Left lung (tissue), 10 donors: ENCODE measurements around the gene UBIAD1. TPM values are rescaled to one million over a fixed set of nuclear protein-coding genes. Genes with fewer than 3 reads are reported as not detected.
A peak's percentile ranks its signal among the peaks of the same experiment; 100 is the strongest.

Source experiments
- ATAC-seq: fragments of 200-7000 bp; cut with Tn5 transposase; one replicate; pipeline ENCODE4 v1.9.1; 2020; ENCODE audit warnings: moderate library complexity
- DNase-seq, 4 donors: peaks; one replicate each; pipeline ENCODE4 v3.0.0-alpha.2; 2013 to 2020
- H3K27ac ChIP-seq, 2 donors: fragments of 200-600 bp; sonication (generic) in 1 of 2; one replicate each; pipeline versions ENCODE4 v1.5.0 to v1.8.0; 2020 to 2021
- H3K27me3 ChIP-seq, 2 donors: fragments of 200-600 bp; sonication (generic) in 1 of 2; one replicate each; pipeline versions ENCODE4 v1.5.0 to v1.8.0; 2020 to 2021
- H3K36me3 ChIP-seq, 2 donors: fragments of 200-600 bp; sonication (generic) in 1 of 2; one replicate each; pipeline versions ENCODE4 v1.5.0 to v1.8.0; 2020 to 2021
- H3K4me1 ChIP-seq, 2 donors: fragments of 200-600 bp; one replicate each; pipeline ENCODE4 v1.8.0; 2021
- H3K4me3 ChIP-seq, 2 donors: fragments of 200-600 bp; sonication (generic) in 1 of 2; one replicate each; pipeline versions ENCODE4 v1.5.0 to v1.8.0; 2020 to 2021; ENCODE audit warnings: mild to moderate bottlenecking in 1 of 2
- H3K9me3 ChIP-seq, 2 donors: fragments of 200-600 bp; sonication (generic) in 1 of 2; one replicate each; pipeline versions ENCODE4 v1.5.0 to v1.8.0; 2020 to 2021
- intact Hi-C, 2 donors: fragments of 100-400 bp; cut with DNase I; formaldehyde crosslinking; loops; one replicate each; pipeline versions ENCODE4 v1.11.2 to v1.14.2; 2022
- polyA plus RNA-seq, 6 donors: library from polyadenylated mRNA; unstranded; fragments of 120-200 nt; gene quantifications; one replicate each; pipeline ENCODE4 v1.2.1, GENCODE V29; 2013; ENCODE audit not compliant: insufficient read length in 6 of 6
- total RNA-seq, 2 donors: library from RNA; stranded (reverse); fragmentation: NEBNext Ultra II Directional; extraction: Animal tissue kit (Norgen Biotek cat#: 25700); gene quantifications; one replicate each; pipeline ENCODE4 v1.2.1, GENCODE V29; 2021
- TF ChIP-seq, protein P1 (sequence below), 2 donors: fragments of 200-600 bp; sonication (generic) in 1 of 2; IDR thresholded peaks; one replicate each; pipeline versions ENCODE4 v1.5.0 to v1.8.0; 2021; ENCODE audit warnings: antibody characterized with exemption in 2 of 2
- donor health status: DM: no; HTN: yes; CAD: no.
- donor health status: DM: no; HTN: no; CAD: no.

The UBIAD1 gene
- total and polyA plus RNA-seq, 8 donors: 9.3 to 19.4 (median 16.7) TPM

GRCh38 chr1:11248169-11248568, 24.8 kb upstream of the UBIAD1 start:
- TF ChIP-seq, protein P1, sequence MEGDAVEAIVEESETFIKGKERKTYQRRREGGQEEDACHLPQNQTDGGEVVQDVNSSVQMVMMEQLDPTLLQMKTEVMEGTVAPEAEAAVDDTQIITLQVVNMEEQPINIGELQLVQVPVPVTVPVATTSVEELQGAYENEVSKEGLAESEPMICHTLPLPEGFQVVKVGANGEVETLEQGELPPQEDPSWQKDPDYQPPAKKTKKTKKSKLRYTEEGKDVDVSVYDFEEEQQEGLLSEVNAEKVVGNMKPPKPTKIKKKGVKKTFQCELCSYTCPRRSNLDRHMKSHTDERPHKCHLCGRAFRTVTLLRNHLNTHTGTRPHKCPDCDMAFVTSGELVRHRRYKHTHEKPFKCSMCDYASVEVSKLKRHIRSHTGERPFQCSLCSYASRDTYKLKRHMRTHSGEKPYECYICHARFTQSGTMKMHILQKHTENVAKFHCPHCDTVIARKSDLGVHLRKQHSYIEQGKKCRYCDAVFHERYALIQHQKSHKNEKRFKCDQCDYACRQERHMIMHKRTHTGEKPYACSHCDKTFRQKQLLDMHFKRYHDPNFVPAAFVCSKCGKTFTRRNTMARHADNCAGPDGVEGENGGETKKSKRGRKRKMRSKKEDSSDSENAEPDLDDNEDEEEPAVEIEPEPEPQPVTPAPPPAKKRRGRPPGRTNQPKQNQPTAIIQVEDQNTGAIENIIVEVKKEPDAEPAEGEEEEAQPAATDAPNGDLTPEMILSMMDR (IDR thresholded peaks at IDR 0.05): no peak
- Histone ChIP-seq H3K4me3 (no peak overlapping the region), H3K27me3 (no peaks in the 10 kb centered on the region), H3K9me3 (no peaks in the 10 kb centered on the region), H3K4me1 (no peaks in the 10 kb centered on the region), H3K36me3 (peaks cover 0 to 86% of the 10 kb centered on the region in 2 donors), H3K27ac (no peak overlapping the region)
- DNase-seq: no peak
- intact Hi-C loops: loop anchor here in 1 of 2 donors (10.0 kb wide), 1 partner anchor 387 kb away; no protein-coding TSS in a partner anchor
- no peak for ATAC-seq

GRCh38 chr1:11252538-11252937, 20.5 kb upstream of the UBIAD1 start:
- ATAC-seq: no peak

DNA sequence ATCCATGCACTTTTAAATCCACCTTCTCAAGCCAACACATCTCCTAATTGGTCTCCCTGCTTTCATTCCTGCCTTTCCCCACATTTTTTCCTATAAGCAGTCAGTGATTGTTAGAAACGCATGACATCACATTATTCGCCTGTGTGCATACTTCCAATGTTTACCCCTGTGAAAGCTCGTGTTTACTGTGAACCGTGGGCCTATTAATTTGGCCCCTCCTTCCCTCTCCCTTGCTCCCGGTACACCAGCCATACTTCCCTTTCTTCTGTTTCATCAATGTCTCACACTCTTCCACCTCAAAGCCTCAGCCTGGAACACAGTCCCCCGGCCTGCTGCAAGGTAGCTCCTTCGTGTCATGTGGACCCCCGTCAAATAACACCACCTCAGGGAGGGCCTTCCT, 19.8 kb upstream of the UBIAD1 start:
- no peaks in the 10 kb centered on the region for H3K27me3 ChIP-seq
- peaks cover 0 to 87% of the 10 kb centered on the region in 2 donors for H3K36me3 ChIP-seq
- intact Hi-C loops: no loop called here
- no peak overlapping the region for H3K4me3 ChIP-seq
- TF ChIP-seq, protein P1 (IDR thresholded peaks at IDR 0.05): no peak
- ATAC-seq: no peak
- no peak overlapping the region for H3K27ac ChIP-seq
- no peaks in the 10 kb centered on the region for H3K4me1 ChIP-seq
- no peaks in the 10 kb centered on the region for H3K9me3 ChIP-seq
- DNase-seq: no peak

More at GRCh38 chr1:11252538-11252937, 20.5 kb upstream of the UBIAD1 start:
- H3K9me3 ChIP-seq: no peaks in the 10 kb centered on the region
- peaks cover 0 to 87% of the 10 kb centered on the region in 2 donors for H3K36me3 ChIP-seq
- intact Hi-C loops: no loop called here
- H3K4me3 ChIP-seq: no peak overlapping the region
- no peak overlapping the region for H3K27ac ChIP-seq
- TF ChIP-seq, protein P1 (IDR thresholded peaks at IDR 0.05): no peak
- H3K27me3 ChIP-seq: no peaks in the 10 kb centered on the region
- H3K4me1 ChIP-seq: no peaks in the 10 kb centered on the region
- DNase-seq: no peak

DNA sequence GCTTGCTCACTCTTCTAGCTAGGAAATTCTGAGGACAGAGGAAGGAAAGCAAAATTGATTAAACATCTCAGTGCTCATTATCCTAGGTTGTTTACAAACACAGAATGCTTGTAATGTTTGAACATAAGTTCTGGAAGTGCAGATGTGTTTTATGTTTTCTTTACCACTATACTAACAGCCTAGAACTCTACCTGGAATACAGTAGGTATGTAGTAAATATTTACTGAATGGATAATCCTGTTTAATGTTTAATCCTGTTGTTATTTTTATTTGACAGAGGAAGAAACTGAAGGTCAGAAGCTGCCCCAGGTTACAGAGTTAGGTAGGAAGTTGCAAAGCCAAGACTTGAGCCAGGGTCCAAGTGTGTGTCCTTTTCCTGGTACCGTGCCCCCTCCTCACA, 16.7 kb upstream of the UBIAD1 start:
- peaks cover 0 to 9% of the 10 kb centered on the region in 2 donors for H3K4me1 ChIP-seq
- H3K27ac ChIP-seq: no peak overlapping the region
- intact Hi-C loops: no loop called here
- H3K4me3 ChIP-seq: no peak overlapping the region
- no peaks in the 10 kb centered on the region for H3K27me3 ChIP-seq
- ATAC-seq (no peak), DNase-seq (no peak)
- TF ChIP-seq, protein P1 (IDR thresholded peaks at IDR 0.05): no peak
- H3K9me3 ChIP-seq: no peaks in the 10 kb centered on the region
- H3K36me3 ChIP-seq: peaks cover 0 to 81% of the 10 kb centered on the region in 2 donors

DNA sequence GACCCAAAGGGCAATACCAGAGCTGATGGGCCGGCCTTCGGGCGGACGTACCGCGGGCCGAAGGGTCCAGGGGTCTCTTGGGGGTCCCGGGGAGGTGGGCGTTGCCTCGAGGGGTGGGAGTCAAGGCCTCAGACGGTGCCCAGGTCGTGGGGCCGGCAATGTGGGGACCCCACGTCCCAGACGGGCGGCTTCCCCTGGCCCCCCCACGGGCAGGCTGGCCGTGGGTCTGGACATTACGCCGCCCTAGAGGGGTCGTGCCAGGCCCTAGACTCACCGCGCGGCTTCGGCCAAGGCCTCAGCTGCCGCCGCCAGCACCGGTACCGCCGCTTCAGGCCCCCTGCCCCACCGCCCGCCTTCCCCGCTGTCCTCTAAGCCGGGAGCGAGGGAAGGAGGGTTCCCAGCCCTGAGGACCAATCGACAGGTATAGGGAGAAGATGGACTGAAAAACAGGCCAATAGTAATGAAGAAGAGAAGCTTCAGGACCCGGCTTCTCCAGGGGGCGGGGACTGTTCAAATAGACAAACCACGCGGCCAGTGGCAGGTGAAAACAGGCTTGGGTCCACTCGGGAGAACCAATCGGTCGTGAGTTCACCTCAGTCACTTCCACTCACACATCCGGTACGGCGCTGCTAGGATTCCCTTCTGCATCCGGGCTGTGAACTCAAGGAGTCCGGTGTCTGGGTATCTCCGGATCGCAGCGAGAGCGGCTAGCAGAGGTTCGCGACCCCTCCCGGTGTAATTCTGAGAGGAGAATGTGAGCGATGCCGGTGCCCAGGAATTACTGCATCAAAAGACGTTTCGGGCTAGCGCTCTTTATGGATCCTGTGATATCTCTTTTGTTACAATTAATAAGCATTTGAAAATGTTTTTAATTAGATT, 10.6 kb upstream of the UBIAD1 start, which contains the start of gene MTOR:
Gene MTOR, minus strand, starts transcription at position 381 of the 879 bp plus-strand sequence. CDS start 3,142 bp downstream, outside the sequence.
- Histone ChIP-seq H3K27ac (peak within 1 kb of the TSS; percentile 57 to 76), H3K4me1 (peaks cover 0 to 19% of the 10 kb centered on the region in 2 donors), H3K4me3 (peak within 1 kb of the TSS; percentile 83 to 98), H3K36me3 (peaks cover 0 to 20% of the 10 kb centered on the region in 2 donors), H3K9me3 (no peaks in the 10 kb centered on the region), H3K27me3 (no peaks in the 10 kb centered on the region)
- TF ChIP-seq, protein P1 (IDR thresholded peaks at IDR 0.05): no peak
- DNase-seq (peak; percentile 93 to 99 (median 98)), ATAC-seq (peak; percentile 100)
- intact Hi-C loops: no loop called here
